Measurements from ENCODE around the gene KCNAB3. TPM values are rescaled to one million over a fixed set of nuclear protein-coding genes. Genes with fewer than 3 reads are reported as not detected.
A peak's percentile ranks its signal among the peaks of the same experiment; 100 is the strongest.

KCNAB3 gene
- total RNA-seq, 1 donor from 2014 or later, result 0.32 TPM

GRCh38 chr17:7944326-7944725 lies 14.7 kb upstream of the KCNAB3 start:
- intact Hi-C loops (cut with DNase I), result no loop called here
- DNase-seq (ENCODE audit: missing footprints) (no peak), ATAC-seq (no peak)

DNA sequence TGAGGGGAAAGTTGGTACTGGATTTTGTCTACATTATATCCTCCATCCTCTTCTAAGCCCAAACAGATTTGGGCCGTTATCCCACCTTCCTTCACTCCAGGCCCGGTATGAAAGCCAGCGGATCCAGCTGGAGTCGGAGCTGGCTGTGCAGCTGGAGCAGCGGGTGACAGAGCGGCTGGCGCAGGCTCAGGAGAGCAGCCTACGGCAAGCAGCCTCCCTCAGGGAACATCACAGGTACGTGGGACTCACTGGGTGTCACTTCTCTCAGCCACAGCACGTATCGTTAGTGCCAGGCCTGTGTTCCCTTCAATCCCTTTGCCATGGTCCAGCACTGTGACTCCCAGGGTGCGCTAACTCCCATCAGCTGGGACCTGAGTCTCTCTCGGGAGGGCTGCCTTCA lies 13.6 kb upstream of the KCNAB3 start:
- DNase-seq (ENCODE audit: missing footprints) (no peak), ATAC-seq (no peak)
- intact Hi-C loops (cut with DNase I), result no loop called here

DNA sequence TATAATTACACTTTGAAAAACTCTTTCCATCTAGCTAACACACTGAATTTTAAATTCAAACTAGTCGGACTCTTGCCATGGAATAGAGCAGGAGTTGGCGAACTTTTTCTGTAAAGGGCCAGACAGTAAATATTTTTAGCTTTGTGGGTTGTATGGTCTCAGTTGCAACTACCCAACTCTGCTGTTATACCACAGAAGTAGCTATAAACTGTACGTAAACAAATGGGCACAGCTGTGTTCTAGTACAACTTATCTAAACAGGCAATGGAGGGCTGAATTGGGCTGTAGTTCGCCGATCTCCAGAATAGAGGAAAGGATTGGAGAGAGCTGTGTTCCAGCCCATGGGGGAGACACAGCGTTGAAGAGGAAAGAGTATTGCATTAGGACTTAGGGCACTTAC lies 11.1 kb upstream of the KCNAB3 start:
- no peak for ATAC-seq
- intact Hi-C loops (cut with DNase I), result no loop called here
- no peak for DNase-seq (ENCODE audit: missing footprints)

- ATAC-seq (no peak), DNase-seq (ENCODE audit: missing footprints) (no peak)
- intact Hi-C loops (cut with DNase I), result no loop called here
Observed at GRCh38 chr17:7940034-7940433, 10.4 kb upstream of the KCNAB3 start.

DNA sequence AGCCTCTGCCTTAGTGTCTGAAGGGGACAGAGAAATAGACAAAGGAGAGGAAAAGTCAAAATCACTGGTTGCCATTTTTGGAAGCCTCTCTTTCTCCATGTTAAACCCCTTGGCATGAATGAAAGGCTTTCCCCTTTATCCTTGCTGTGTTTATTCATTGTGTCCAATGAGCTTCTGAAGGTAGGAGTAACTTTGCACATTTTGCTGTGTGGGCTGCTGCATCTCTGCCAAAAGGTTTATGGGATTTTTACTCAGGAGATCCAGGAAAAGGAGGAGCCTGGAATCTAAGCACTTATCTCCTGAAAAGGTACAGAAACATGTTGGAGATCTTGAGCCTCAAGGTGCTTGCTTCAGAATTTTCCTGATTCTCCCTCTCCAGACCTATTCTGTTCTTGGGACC lies 6.2 kb upstream of the KCNAB3 start:
- DNase-seq (ENCODE audit: missing footprints), result no peak
- no peak for ATAC-seq
- intact Hi-C loops (cut with DNase I), result no loop called here

GRCh38 chr17:7932949-7933348 lies 3.3 kb upstream of the KCNAB3 start:
- DNase-seq (ENCODE audit: missing footprints), result no peak
- ATAC-seq, result no peak
- intact Hi-C loops (cut with DNase I), result loop anchor here (5.0 kb wide), 1 partner anchor 76 kb away; the partner anchor contains the start of genes CYB5D1, NAA38 and TMEM88

DNA sequence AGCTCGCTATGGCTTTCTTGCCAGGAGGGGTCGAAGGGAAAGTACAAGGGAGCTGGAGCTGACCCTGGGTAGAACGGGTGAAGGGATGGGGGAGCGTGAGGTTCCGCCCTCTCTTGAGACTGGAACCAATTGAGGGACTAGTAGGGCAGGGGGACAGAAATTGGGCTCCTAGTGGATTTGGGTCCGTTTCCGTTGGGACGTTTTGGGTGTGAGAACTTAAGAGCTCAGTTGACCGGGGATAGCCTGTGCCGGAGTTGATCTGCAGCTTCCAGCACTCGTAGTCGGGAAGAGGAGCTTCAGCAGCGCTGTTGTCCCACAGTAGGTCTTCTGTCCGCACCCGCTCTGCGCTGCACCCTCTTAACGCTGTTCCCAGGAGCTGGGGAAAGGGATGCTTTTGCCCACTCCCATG lies 2.8 kb upstream of the KCNAB3 start:
- intact Hi-C loops (cut with DNase I), result loop anchor here (5.0 kb wide), 1 partner anchor 75 kb away; the partner anchor contains the start of genes CYB5D1, NAA38 and TMEM88
- no peak for DNase-seq (ENCODE audit: missing footprints)
- ATAC-seq, result peak; percentile 21

- peak; percentile 100 for DNase-seq (ENCODE audit: missing footprints)
- ATAC-seq, result peak; percentile 100
- intact Hi-C loops (cut with DNase I), result loop anchor here (5.0 kb wide), 1 partner anchor 75 kb away; the partner anchor contains the start of genes CYB5D1, NAA38 and TMEM88
Observed at GRCh38 chr17:7931709-7932482, 2.2 kb upstream of the KCNAB3 start, which contains the start of the genes CNTROB and TRAPPC1. Gene CNTROB (plus strand): TSS chr17:7932206. CDS start chr17:7933080, 874 bp downstream. Gene TRAPPC1 (minus strand): TSS chr17:7931946. CDS start chr17:7931829, 117 bp downstream.

- ATAC-seq (no peak), DNase-seq (ENCODE audit: missing footprints) (no peak)
- intact Hi-C loops (cut with DNase I), result loop anchor here (5.0 kb wide), 1 partner anchor 74 kb away; the partner anchor contains the start of genes CYB5D1, NAA38 and TMEM88
Observed at GRCh38 chr17:7930841-7931631, 1.4 kb upstream of the KCNAB3 start.

DNA sequence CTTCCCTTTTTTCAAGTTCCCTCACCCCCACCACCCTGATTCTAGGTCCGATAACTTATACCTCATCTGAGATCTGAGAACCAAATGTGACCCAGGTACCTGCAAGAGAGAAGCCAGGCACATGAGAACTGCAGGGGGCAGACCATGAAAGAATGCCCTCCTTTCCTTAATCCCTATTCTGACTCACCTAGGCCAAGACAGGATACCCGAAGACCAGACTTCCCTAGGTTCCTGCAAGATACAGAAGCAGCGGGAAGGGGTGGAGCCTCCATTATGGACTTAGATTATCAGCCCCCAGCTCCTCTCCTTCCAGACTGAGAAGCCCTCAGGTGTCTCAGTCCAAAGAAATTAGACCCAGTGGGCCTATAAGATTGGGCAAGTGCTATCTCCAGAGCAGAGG lies 2.1 kb downstream of the KCNAB3 start:
- ATAC-seq (no peak), DNase-seq (ENCODE audit: missing footprints) (no peak)

GRCh38 chr17:7922845-7923628 lies 6.6 kb downstream of the KCNAB3 start:
- ATAC-seq (peak; percentile 90), DNase-seq (ENCODE audit: missing footprints) (peak; percentile 93)
- intact Hi-C loops (cut with DNase I), result no loop called here

More for the DNA sequence above, 2.1 kb downstream of the KCNAB3 start:
- intact Hi-C loops (cut with DNase I), result no loop called here

- ATAC-seq, result no peak
- DNase-seq (ENCODE audit: missing footprints), result no peak
- intact Hi-C loops (cut with DNase I), result no loop called here
Observed at GRCh38 chr17:7922269-7922844, 7.3 kb downstream of the KCNAB3 start.

DNA sequence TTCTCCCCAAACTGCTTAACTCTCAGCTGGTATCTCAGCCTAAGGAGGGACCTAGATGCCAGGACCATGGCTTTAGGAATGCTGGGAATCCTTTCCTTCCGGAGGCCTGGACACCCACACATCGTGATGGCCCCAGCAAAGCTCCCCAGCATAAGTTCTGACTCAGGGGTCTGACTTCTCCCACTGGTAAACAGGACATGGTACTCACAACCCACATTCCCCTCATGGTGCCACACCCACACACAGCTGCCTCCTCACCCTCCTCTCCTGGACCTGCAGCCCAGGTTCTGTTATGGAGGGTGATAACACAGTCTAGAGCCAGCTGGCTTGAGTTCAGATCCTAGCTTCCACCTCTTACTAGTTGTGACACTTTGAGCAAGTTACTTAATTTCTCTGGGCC lies 12.8 kb downstream of the KCNAB3 start:
- intact Hi-C loops (cut with DNase I), result no loop called here
- ATAC-seq (no peak), DNase-seq (ENCODE audit: missing footprints) (no peak)

- DNase-seq (ENCODE audit: missing footprints) (no peak), ATAC-seq (no peak)
- intact Hi-C loops (cut with DNase I), result no loop called here
Observed at GRCh38 chr17:7916385-7916682, 13.3 kb downstream of the KCNAB3 start.

DNA sequence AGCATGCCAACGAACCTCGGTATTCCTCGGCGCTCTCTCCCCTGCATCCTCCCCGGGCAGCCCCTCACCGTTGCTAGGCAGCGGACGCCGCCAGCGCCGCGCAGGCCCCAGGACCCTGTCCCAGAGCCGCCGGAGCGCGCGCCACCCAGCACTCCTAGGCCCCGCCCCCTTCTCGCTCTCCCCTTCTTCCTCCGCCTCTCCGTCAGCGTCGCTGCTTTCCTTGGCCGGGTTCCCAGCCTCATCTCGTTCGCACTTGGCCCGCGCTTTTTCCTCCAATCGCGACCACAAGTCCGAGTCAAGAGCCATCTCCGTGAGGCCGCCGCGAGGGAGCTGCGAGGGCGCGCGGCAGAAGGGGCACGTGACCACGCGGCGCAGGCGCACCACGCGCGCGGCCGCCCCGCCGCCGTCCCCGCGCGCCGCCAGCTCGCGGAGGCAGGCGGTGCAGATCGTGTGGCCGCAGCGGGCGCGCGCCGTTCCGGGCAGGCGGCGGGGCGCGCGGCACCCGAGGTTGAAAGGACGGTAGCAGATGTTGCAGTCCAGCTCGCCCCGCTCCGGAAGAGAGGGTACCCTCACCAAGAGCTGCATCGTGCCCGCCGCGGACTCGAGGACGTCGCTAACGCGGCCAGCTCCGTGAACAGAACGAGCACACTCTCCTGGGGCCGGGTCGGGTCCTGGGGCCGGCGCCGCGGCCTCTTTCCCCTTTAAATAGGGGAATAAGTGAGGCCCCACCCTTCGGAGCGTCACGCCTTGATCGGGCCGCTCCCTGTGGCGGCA lies 13.9 kb downstream of the KCNAB3 start, which contains the start of gene RNF227:
Gene RNF227 (minus strand): TSS at position 679 of the 774 bp plus-strand sequence. CDS start 94 bp downstream, at position 585.
- intact Hi-C loops (cut with DNase I), result loop anchor here (2.0 kb wide), 1 partner anchor 27 kb away; the partner anchor contains the start of gene CHD3
- DNase-seq (ENCODE audit: missing footprints) (peak; percentile 96), ATAC-seq (peak; percentile 91)

DNA sequence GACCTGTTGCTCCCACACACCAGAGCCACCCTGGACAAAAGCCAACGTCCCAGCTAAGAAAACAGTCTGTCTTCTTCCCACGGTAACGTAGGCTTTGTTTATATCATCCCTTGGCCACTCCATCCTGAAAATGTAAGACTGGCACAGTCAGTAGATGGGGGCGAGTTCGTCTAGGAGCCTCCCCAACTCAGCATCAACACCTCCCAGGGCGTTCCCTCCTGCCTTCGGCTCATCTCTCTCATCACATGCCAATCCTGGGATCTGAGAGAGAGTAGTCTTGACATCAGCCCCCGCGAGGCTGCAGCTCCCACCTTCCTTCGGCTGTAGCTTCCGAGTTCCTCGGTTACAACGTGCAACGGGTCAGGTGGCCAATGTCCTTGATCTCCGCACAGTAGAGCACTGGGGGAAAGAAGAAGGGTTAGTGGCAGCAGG lies 14.5 kb downstream of the KCNAB3 start:
- intact Hi-C loops (cut with DNase I), result loop anchor here (2.0 kb wide), 1 partner anchor 26 kb away; the partner anchor contains the start of gene CHD3
- no peak for DNase-seq (ENCODE audit: missing footprints)

GRCh38 chr17:7912927-7913524 lies 16.6 kb downstream of the KCNAB3 start:
- intact Hi-C loops (cut with DNase I), result loop anchor here (1.0 to 5.0 kb wide), 3 partner anchors 76 to 144 kb away; no protein-coding TSS in a partner anchor
- ATAC-seq, result no peak
- DNase-seq (ENCODE audit: missing footprints), result no peak

More for the DNA sequence above, 14.5 kb downstream of the KCNAB3 start:
- ATAC-seq, result peak; percentile 1

All from Right ventricle myocardium inferior (tissue), 1 donor.